Gastroesophageal sphincter (tissue), 4 donors: Measurements from ENCODE around the gene RYR3. TPM values are rescaled to one million over a fixed set of nuclear protein-coding genes. Genes with fewer than 3 reads are reported as not detected.

Source experiments
- ATAC-seq: fragments of 150-250 bp; one replicate; pipeline ENCODE4 v1.9.1; 2016; ENCODE audit warnings: mild to moderate bottlenecking, moderate library complexity
- H3K27ac ChIP-seq, 4 donors: fragments of 200-600 bp; sonication (generic) in 3 of 4; 1 replicate in 3 of 4; 2 replicates in 1 of 4; pipeline ENCODE4 v1.5.1; 2016 to 2019
- H3K27me3 ChIP-seq: fragments of 200-600 bp; sonication (generic); one replicate; pipeline ENCODE4 v1.5.1; 2019
- H3K36me3 ChIP-seq, 2 donors: fragments of 200-600 bp; sonication (generic); one replicate each; pipeline ENCODE4 v1.5.1; 2019; ENCODE audit warnings: control low read depth in 1 of 2
- H3K4me1 ChIP-seq, 3 donors: fragments of 200-600 bp; sonication (generic); 1 replicate in 2 of 3; 2 replicates in 1 of 3; pipeline ENCODE4 v1.5.1; 2016 to 2019; ENCODE audit warnings: control low read depth in 2 of 3
- H3K4me3 ChIP-seq, 2 donors: fragments of 200-600 bp; sonication (generic); one replicate each; pipeline ENCODE4 v1.5.1; 2019; ENCODE audit warnings: mild to moderate bottlenecking in 1 of 2, moderate library complexity in 1 of 2
- H3K9me3 ChIP-seq, 3 donors: fragments of 200-600 bp; sonication (generic); one replicate each; pipeline ENCODE4 v1.5.1; 2017 to 2019; ENCODE audit warnings: control low read depth in 2 of 3
- CTCF ChIP-seq, 4 experiments: fragments of 200-600 bp in 2 of 4; fragments of 450-650 bp in 2 of 4; sonication (generic) in 1 of 4; IDR thresholded peaks; one replicate each; pipeline ENCODE4 v1.5.1; 2017 to 2019; ENCODE audit warnings: antibody characterized with exemption in 4 of 4, mild to moderate bottlenecking in 2 of 4, moderate library complexity in 2 of 4
- EP300 ChIP-seq: sonication (generic); formaldehyde crosslinking; IDR thresholded peaks from one replicate; pipeline ENCODE4 v1.6.1; 2017; ENCODE audit warnings: antibody characterized with exemption, mild to moderate bottlenecking
- POLR2A ChIP-seq, 2 donors: fragments of 450-650 bp; IDR thresholded peaks; one replicate each; pipeline ENCODE4 v1.6.1; 2017; ENCODE audit warnings: antibody characterized with exemption in 2 of 2, mild to moderate bottlenecking in 2 of 2, moderate library complexity in 1 of 2
- POLR2AphosphoS5 ChIP-seq: sonication (generic); formaldehyde crosslinking; IDR thresholded peaks from one replicate; pipeline ENCODE4 v1.6.1; 2017; ENCODE audit warnings: antibody characterized with exemption
- WGBS, 2 donors: methylation state at CpG; one replicate each; pipeline ENCODE4 v1.1.5; 2018; ENCODE audit warnings: low coverage in 1 of 2; 5-methylcytosine and 5-hydroxymethylcytosine counted together
- total RNA-seq, 4 donors: library from RNA; depleted of rRNA; stranded (reverse); fragments of >200 nt; gene quantifications; one replicate each; pipeline ENCODE4 v1.1.0, GENCODE V29; 2016

RYR3 gene
- total RNA-seq, 4 donors from 2014 or later, result 3.5 to 10.2 (median 6.2) TPM

- H3K27me3 ChIP-seq, result no peaks in the 10 kb centered on the region
- no peak for ATAC-seq
- TF ChIP-seq EP300 (no peak), POLR2A (IDR thresholded peaks at IDR 0.05) (no peak), CTCF (IDR thresholded peaks at IDR 0.05) (no peak), POLR2AphosphoS5 (no peak)
- H3K27ac ChIP-seq, result no peak overlapping the region
- no peaks in the 10 kb centered on the region for H3K36me3 ChIP-seq
- peaks cover 0 to 7% (median 0%) of the 10 kb centered on the region in 3 donors for H3K4me1 ChIP-seq
- H3K9me3 ChIP-seq, result no peaks in the 10 kb centered on the region
- H3K4me3 ChIP-seq, result no peak overlapping the region
- WGBS, 2 donors, result 90 to 92% methylated on average over 7 of the region's 7 CpGs
These were observed 84.6 kb downstream of the RYR3 start for GRCh38 chr15:33395321-33395720.

GRCh38 chr15:33395846-33396245 lies 85.1 kb downstream of the RYR3 start:
- H3K27me3 ChIP-seq, result no peaks in the 10 kb centered on the region
- TF ChIP-seq CTCF (IDR thresholded peaks at IDR 0.05) (no peak), POLR2A (IDR thresholded peaks at IDR 0.05) (no peak), EP300 (no peak), POLR2AphosphoS5 (no peak)
- H3K9me3 ChIP-seq, result no peaks in the 10 kb centered on the region
- H3K4me1 ChIP-seq, result peaks cover 0 to 7% (median 0%) of the 10 kb centered on the region in 3 donors
- ATAC-seq, result no peak
- H3K36me3 ChIP-seq, result no peaks in the 10 kb centered on the region
- H3K27ac ChIP-seq, result no peak overlapping the region
- no peak overlapping the region for H3K4me3 ChIP-seq
- 70 to 81% methylated on average over 2 to 6 of the region's 7 CpGs for WGBS, 2 donors

- ATAC-seq, result no peak
- Histone ChIP-seq H3K9me3 (no peaks in the 10 kb centered on the region), H3K27ac (no peak overlapping the region), H3K27me3 (no peaks in the 10 kb centered on the region), H3K4me1 (peaks cover 0 to 7% (median 0%) of the 10 kb centered on the region in 3 donors), H3K36me3 (no peaks in the 10 kb centered on the region), H3K4me3 (no peak overlapping the region)
- no peak for TF ChIP-seq POLR2AphosphoS5
- TF ChIP-seq EP300, result no peak
- WGBS, 2 donors, result 50 to 92% methylated on average over 1 to 2 of the region's 2 CpGs
These were observed 85.7 kb downstream of the RYR3 start for GRCh38 chr15:33396475-33396874.

GRCh38 chr15:33398555-33398954 lies 87.8 kb downstream of the RYR3 start:
- TF ChIP-seq EP300, result no peak
- no peak for TF ChIP-seq POLR2AphosphoS5
- no peak for TF ChIP-seq POLR2A (IDR thresholded peaks at IDR 0.05)
- TF ChIP-seq CTCF (IDR thresholded peaks at IDR 0.05), result no peak
- Histone ChIP-seq H3K27ac (no peak overlapping the region), H3K36me3 (no peaks in the 10 kb centered on the region), H3K27me3 (no peaks in the 10 kb centered on the region), H3K4me3 (no peak overlapping the region), H3K4me1 (peaks cover 0 to 7% (median 0%) of the 10 kb centered on the region in 3 donors), H3K9me3 (no peaks in the 10 kb centered on the region)
- 71 to 84% methylated on average over 1 to 3 of the region's 10 CpGs for WGBS, 2 donors
- ATAC-seq, result no peak

- H3K9me3 ChIP-seq, result no peaks in the 10 kb centered on the region
- no peak overlapping the region for H3K4me3 ChIP-seq
- no peaks in the 10 kb centered on the region for H3K27me3 ChIP-seq
- no peak overlapping the region for H3K27ac ChIP-seq
- WGBS, 2 donors, result no CpG with 5 or more reads among the region's 3 CpGs
- TF ChIP-seq EP300, result no peak
- TF ChIP-seq CTCF (IDR thresholded peaks at IDR 0.05), result no peak
- TF ChIP-seq POLR2AphosphoS5, result no peak
- no peak for TF ChIP-seq POLR2A (IDR thresholded peaks at IDR 0.05)
- H3K36me3 ChIP-seq, result no peaks in the 10 kb centered on the region
- no peak for ATAC-seq
- peaks cover 0 to 7% (median 0%) of the 10 kb centered on the region in 3 donors for H3K4me1 ChIP-seq
These were observed 90.2 kb downstream of the RYR3 start for GRCh38 chr15:33400941-33401340.
